Activated T-helper 17 cell treated with anti-CD3 and anti-CD28 coated beads, Interleukin-2, amount 50 U/mL, for 72 hours (primary cell): ENCODE measurements around the gene ZNF407. TPM values are rescaled to one million over a fixed set of nuclear protein-coding genes. Genes with fewer than 3 reads are reported as not detected.

Experiments used
- ATAC-seq: fragments of 150-1000 bp; cut with Tn5 transposase; replicated peaks from 2 replicates; pipeline ENCODE4 v1.10.0; 2021; ENCODE audit warnings: mild to moderate bottlenecking, moderate library complexity
- H3K27ac Mint-ChIP-seq: one replicate; pipeline ENCODE4 v1.8.0; 2022; ENCODE audit warnings: mixed read lengths
- H3K27me3 Mint-ChIP-seq: one replicate; pipeline ENCODE4 v1.8.0; 2022; ENCODE audit warnings: mixed read lengths
- H3K36me3 Mint-ChIP-seq: one replicate; pipeline ENCODE4 v1.8.0; 2022; ENCODE audit warnings: low read depth, mild to moderate bottlenecking, mixed read lengths
- H3K4me1 Mint-ChIP-seq: one replicate; pipeline ENCODE4 v1.8.0; 2022; ENCODE audit warnings: mixed read lengths
- H3K4me3 Mint-ChIP-seq: one replicate; pipeline ENCODE4 v1.8.0; 2022; ENCODE audit warnings: mild to moderate bottlenecking, mixed read lengths
- H3K9me3 Mint-ChIP-seq: one replicate; pipeline ENCODE4 v1.8.0; 2022; ENCODE audit warnings: mixed read lengths
- total RNA-seq, 2 donors: library from RNA; stranded (reverse); gene quantifications; one replicate each; pipeline ENCODE4 v1.2.3, GENCODE V29; 2022

ZNF407 gene
- total RNA-seq, 2 donors from 2014 or later, result 17.9 to 22.5 TPM

GRCh38 chr18:75108579-75109318, 511.1 kb downstream of the ZNF407 start:
- Mint-ChIP-seq H3K9me3 (no peaks in the 10 kb centered on the region), H3K4me3 (no peak overlapping the region), H3K36me3 (no peaks in the 10 kb centered on the region), H3K27ac (no peak overlapping the region), H3K4me1 (no peaks in the 10 kb centered on the region), H3K27me3 (peaks cover 4% of the 10 kb centered on the region)
- no peak for ATAC-seq

DNA sequence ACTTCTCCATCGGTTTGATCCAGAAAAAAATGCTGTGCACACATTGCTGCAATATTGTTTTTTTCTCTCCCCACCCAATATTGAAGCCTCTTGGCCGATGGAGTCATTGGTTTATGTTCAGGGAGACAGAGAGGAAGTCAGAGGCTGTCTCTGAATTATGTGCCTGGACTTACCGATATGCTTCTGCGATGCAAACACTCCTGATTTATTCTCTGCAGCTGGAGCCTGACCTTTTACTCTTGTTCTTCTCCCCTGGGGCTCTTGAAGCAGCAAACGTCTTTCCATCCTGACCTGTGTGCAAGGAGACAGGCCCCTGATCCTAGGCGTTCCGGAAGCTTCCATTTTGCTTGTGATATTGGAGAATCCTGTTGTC, 511.6 kb downstream of the ZNF407 start:
- no peak overlapping the region for H3K27ac Mint-ChIP-seq
- ATAC-seq, result no peak
- no peaks in the 10 kb centered on the region for H3K36me3 Mint-ChIP-seq
- no peaks in the 10 kb centered on the region for H3K4me1 Mint-ChIP-seq
- peaks cover 4% of the 10 kb centered on the region for H3K27me3 Mint-ChIP-seq
- H3K9me3 Mint-ChIP-seq, result no peaks in the 10 kb centered on the region
- no peak overlapping the region for H3K4me3 Mint-ChIP-seq

- Mint-ChIP-seq H3K27me3 (peaks cover 4% of the 10 kb centered on the region), H3K36me3 (no peaks in the 10 kb centered on the region), H3K9me3 (no peaks in the 10 kb centered on the region), H3K27ac (no peak overlapping the region), H3K4me1 (no peaks in the 10 kb centered on the region), H3K4me3 (no peak overlapping the region)
- ATAC-seq, result no peak
Measured at GRCh38 chr18:75109819-75110218, 512.1 kb downstream of the ZNF407 start.

GRCh38 chr18:75110311-75110710, 512.6 kb downstream of the ZNF407 start:
- H3K9me3 Mint-ChIP-seq, result no peaks in the 10 kb centered on the region
- ATAC-seq, result no peak
- peaks cover 4% of the 10 kb centered on the region for H3K27me3 Mint-ChIP-seq
- H3K4me3 Mint-ChIP-seq, result no peak overlapping the region
- no peak overlapping the region for H3K27ac Mint-ChIP-seq
- H3K4me1 Mint-ChIP-seq, result no peaks in the 10 kb centered on the region
- H3K36me3 Mint-ChIP-seq, result no peaks in the 10 kb centered on the region

DNA sequence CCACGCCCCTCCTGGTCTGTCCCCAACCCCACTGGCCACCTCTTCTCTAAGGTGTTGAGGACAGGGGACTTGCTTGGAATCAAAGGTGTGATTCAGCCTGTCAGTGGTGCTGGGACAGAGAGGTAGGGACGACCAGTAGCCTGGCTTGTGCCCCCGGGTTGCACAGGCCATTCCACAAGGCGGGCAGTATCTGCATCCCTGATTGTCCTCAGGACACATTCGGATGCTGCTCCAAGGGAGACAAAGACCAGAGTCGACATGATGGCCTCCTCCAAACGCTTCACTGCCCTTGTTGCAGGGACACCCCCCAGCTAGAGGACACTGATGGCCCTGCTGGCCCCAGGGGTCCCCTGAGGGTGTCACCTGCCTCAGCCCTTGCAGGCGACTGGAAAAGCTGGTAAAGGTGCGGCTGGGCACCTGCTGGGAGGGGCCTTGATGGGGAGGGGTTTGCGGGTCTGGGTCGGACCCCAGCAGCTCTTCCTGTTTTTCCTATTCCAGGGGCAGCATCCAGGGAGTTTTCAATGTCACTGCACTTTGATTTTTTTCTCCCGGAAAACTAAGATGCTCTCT, 513.3 kb downstream of the ZNF407 start:
- Mint-ChIP-seq H3K27me3 (peaks cover 4% of the 10 kb centered on the region), H3K4me3 (no peak overlapping the region), H3K36me3 (no peaks in the 10 kb centered on the region), H3K27ac (no peak overlapping the region), H3K9me3 (no peaks in the 10 kb centered on the region), H3K4me1 (no peaks in the 10 kb centered on the region)
- no peak for ATAC-seq

DNA sequence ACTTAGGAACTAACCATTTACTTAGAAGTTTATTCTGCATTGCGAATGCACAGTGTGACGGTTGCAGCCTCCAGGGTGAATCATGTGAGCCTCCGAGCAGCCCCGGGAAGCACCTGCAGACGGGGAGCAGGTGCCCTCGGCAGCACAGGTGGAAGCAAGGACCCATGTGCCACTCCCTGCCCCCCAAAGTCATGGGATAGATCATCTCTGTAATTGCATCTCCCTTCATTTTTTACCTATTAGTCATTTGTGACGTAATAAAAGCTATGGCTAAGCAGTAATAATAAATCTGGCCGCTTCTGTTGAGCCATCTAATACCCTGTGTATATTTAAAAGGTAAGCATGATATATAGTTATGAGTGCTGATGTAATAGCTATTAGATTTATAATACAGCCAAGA, 514.1 kb downstream of the ZNF407 start:
- Mint-ChIP-seq H3K4me3 (no peak overlapping the region), H3K27me3 (peaks cover 7% of the 10 kb centered on the region), H3K27ac (no peak overlapping the region), H3K9me3 (no peaks in the 10 kb centered on the region), H3K4me1 (no peaks in the 10 kb centered on the region), H3K36me3 (no peaks in the 10 kb centered on the region)
- no peak for ATAC-seq

DNA sequence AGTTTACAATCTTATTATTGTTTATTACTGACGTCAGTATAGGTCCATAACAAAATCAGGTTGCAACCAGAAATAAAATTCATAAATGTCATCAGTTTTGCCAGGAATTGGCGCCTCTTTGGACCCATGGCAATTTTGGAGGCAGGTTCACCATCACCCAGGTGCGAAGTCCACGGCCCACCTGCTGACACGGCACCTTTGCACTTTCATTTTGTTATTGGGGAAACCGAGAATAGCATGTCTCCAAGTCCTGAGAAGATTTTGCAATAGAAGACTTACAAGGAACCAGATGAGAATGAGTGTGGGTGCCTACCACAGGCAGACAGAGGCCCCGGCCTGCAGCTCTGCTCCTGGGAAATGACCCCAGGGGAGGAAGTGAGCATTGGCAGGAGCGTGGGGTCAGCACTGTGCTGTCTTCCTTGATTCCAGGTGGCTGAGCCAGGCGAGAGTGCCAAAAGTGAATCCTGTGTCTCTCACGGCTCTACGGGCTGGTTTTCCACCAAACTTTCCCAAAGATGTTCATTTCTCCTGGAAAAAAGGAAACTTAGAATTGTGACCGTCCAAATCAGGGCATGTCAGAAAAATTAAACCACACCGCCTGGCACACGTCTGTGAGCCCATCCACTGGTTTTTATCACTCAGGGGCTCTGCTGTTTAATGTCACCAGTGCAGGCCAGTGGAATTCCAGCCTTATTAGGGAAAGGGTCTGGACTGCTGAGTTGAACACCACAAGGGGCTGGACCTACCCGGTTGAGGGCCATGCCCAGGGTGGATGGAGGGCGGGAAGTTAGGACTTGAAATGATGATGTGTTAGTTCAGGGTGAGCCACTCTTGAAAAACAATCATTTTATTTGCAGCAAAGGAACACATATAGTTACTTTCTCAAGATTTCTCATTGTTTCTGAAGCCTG, 514.8 kb downstream of the ZNF407 start:
- H3K27me3 Mint-ChIP-seq, result peaks cover 9% of the 10 kb centered on the region
- no peaks in the 10 kb centered on the region for H3K36me3 Mint-ChIP-seq
- no peak overlapping the region for H3K27ac Mint-ChIP-seq
- no peaks in the 10 kb centered on the region for H3K9me3 Mint-ChIP-seq
- no peak for ATAC-seq
- H3K4me1 Mint-ChIP-seq, result no peaks in the 10 kb centered on the region
- no peak overlapping the region for H3K4me3 Mint-ChIP-seq

- H3K36me3 Mint-ChIP-seq, result no peaks in the 10 kb centered on the region
- peaks cover 6% of the 10 kb centered on the region for H3K27me3 Mint-ChIP-seq
- no peak for ATAC-seq
- H3K4me1 Mint-ChIP-seq, result no peaks in the 10 kb centered on the region
- no peak overlapping the region for H3K4me3 Mint-ChIP-seq
- H3K9me3 Mint-ChIP-seq, result no peaks in the 10 kb centered on the region
- H3K27ac Mint-ChIP-seq, result no peak overlapping the region
Measured at GRCh38 chr18:75113455-75113854, 515.8 kb downstream of the ZNF407 start.

DNA sequence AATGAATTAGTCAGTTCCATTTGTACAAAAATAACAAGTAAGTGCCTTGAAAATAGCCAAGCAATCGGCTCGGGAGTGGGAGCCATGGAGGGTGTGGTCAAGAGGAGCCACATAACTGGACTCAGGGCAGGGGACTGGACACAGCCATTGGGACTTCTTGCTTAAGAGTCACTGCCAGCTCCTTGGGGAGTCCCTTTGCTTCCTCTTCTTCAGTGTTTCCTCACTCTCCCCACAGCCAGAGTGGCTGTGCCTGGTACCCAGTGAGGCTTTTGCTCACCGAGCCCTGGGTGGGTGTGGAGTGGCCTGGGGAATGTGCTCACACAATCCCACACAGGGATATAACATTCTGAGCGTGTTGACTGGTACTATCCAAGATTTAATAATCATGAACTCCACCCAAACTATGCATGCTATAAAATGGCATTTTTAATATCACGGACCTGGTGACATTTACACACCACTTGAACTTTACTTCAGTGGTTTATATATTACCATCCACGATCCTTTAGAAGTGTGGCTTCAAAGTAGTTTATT, 516.6 kb downstream of the ZNF407 start:
- no peak overlapping the region for H3K4me3 Mint-ChIP-seq
- ATAC-seq, result no peak
- no peaks in the 10 kb centered on the region for H3K4me1 Mint-ChIP-seq
- H3K27me3 Mint-ChIP-seq, result peaks cover 6% of the 10 kb centered on the region
- H3K9me3 Mint-ChIP-seq, result no peaks in the 10 kb centered on the region
- no peak overlapping the region for H3K27ac Mint-ChIP-seq
- no peaks in the 10 kb centered on the region for H3K36me3 Mint-ChIP-seq

Other genes with a start within 250 kb of the ZNF407 start
- not detected for gene DIPK1C, start 140.6 kb upstream of the ZNF407 start, total RNA-seq
- 100 to 1,000 TPM; 141 to 217 TPM for gene CNDP2, start 101.5 kb upstream of the ZNF407 start, total RNA-seq
- gene CNDP1, start 63.4 kb upstream of the ZNF407 start, total RNA-seq, result under 1 TPM in 1 of 2 donors, not detected in 1; 0.26 TPM